Liver (tissue), 3 donors: ENCODE data around the gene ID1.

ENCODE experiments used
- CTCF ChIP-seq: fragments of 150-350 bp; IDR thresholded peaks from 2 replicates; pipeline ENCODE4 v1.5.1; 2017; ENCODE audit warnings: improper control_type of control experiment, low read depth, low read length; ENCODE audit not compliant: missing input control
- FOXA1 ChIP-seq: IDR thresholded peaks from 2 replicates; pipeline ENCODE4 v1.6.1; 2016; ENCODE audit warnings: antibody characterized with exemption
- MAX ChIP-seq: IDR thresholded peaks from 2 replicates; pipeline ENCODE4 v1.6.1; 2016; ENCODE audit warnings: antibody characterized with exemption
- RAD21 ChIP-seq, 2 donors: IDR thresholded peaks; 2 replicates each; pipeline ENCODE4 v1.6.1; 2016; ENCODE audit warnings: antibody characterized with exemption in 2 of 2, mild to moderate bottlenecking in 2 of 2
- REST ChIP-seq: IDR thresholded peaks from 2 replicates; pipeline ENCODE4 v1.6.1; 2016; ENCODE audit warnings: antibody characterized with exemption, mild to moderate bottlenecking
- SP1 ChIP-seq: IDR thresholded peaks from 2 replicates; pipeline ENCODE4 v1.6.1; 2018; ENCODE audit warnings: antibody characterized with exemption, mild to moderate bottlenecking
- TAF1 ChIP-seq: conservative IDR thresholded peaks from 2 replicates; pipeline ENCODE4 v1.6.1; 2016; ENCODE audit warnings: antibody characterized with exemption, mild to moderate bottlenecking
- donor health status: healthy.
- donor health status: healthy.

- TF ChIP-seq RAD21 (IDR thresholded peaks at IDR 0.05) (peak in 1 of 2 donors; percentile 35), CTCF (no peak), REST (peak; percentile 27), TAF1 (no peak), FOXA1 (peak; percentile 54), SP1 (peak; percentile 84), MAX (peak; percentile 91)
Measured at GRCh38 chr20:31593221-31594001, 11.7 kb upstream of the ID1 start.
